ENCODE results near the gene TIMP3. TPM values are rescaled to one million over a fixed set of nuclear protein-coding genes. Genes with fewer than 3 reads are reported as not detected.
A peak's percentile ranks its signal among the peaks of the same experiment; 100 is the strongest.
"Not testable (repeated sequence)": the region's sequence is repeated elsewhere in the genome, so short reads cannot be mapped to it uniquely, and the experiment has no call there.

The TIMP3 gene
- polyA plus RNA-seq, 6 donors from 2014 or later, result 0.10 to 0.86 (median 0.35) TPM; not detected in 1

DNA sequence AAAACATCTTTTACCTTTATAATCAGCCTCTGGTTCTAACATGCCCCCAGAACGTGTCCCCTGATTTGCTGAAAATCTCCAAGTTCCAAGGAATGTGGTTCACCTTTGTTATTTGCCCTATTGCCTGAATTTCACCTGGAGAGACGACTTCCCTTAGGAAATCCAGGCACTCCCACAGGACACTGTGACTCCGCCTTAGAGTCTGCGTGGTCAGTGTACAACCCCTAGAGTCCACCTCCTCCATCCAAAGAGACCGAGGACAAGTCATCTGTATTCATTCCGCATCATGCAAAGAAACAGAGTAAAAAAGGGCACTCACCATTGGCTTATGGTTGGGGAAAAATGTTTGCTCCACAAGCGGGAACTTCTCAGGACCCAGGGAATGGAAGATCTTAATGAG lies 63.1 kb downstream of the TIMP3 start:
- Mint-ChIP-seq H3K4me3 (no peak overlapping the region), H3K27ac (no peak overlapping the region), H3K4me1 (no peaks in the 10 kb centered on the region), H3K36me3 (peaks cover 18 to 21% of the 10 kb centered on the region in 2 donors), H3K27me3 (peaks cover 0 to 3% (median 0%) of the 10 kb centered on the region in 3 donors), H3K9me3 (no peaks in the 10 kb centered on the region)
- no peak for DNase-seq
- ATAC-seq (ENCODE audit: low read depth in 2 of 2), result no peak

DNA sequence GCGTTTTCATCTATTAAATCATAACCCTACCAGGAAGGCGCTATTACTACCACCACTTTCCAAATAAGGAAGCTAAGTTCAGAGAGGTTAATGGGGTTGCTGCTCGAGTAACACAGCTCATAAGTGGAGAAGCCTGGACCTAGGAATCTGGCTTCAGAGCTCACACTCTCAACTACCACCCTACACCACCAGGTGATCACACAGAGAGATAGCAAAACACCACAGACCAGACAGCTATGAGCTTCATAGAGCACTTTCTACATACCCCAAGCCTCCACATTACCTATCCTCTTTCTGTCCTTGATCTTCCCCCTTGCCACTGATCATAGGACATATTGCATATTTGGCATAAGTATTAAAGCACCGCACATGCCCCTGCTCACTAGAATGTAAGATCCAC lies 65.4 kb downstream of the TIMP3 start:
- Mint-ChIP-seq H3K9me3 (peaks cover 0 to 4% (median 0%) of the 10 kb centered on the region in 7 donors), H3K36me3 (peaks cover 24 to 26% of the 10 kb centered on the region in 2 donors), H3K4me3 (no peak overlapping the region), H3K4me1 (no peaks in the 10 kb centered on the region), H3K27ac (no peak overlapping the region), H3K27me3 (peaks cover 0 to 5% (median 3%) of the 10 kb centered on the region in 3 donors)
- ATAC-seq (ENCODE audit: low read depth in 2 of 2) (no peak), DNase-seq (no peak)

DNA sequence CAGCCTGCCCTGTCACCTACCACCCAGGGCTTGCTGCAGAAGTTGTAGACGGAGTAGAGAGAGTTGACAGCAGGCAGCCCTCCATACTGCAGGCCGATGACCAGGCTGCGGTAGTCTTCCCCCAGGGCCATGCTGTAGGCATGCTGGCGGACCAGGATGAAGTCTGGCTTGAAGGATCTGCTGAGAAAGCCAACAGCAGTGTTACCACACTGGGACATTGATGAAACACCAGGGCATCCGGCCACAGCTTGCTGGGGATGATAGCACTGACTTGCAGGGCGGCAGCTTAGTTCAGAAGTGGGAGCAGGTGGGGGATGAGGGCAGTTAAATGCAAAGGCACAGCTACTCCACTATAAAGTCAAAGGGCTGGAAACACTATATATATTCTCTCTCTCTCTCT lies 67.4 kb downstream of the TIMP3 start:
- ATAC-seq (ENCODE audit: low read depth in 2 of 2) (no peak), DNase-seq (no peak)
- H3K36me3 Mint-ChIP-seq, result peaks cover 13 to 26% of the 10 kb centered on the region in 2 donors
- H3K27ac Mint-ChIP-seq, result no peak overlapping the region
- peaks cover 0 to 5% (median 0%) of the 10 kb centered on the region in 7 donors for H3K9me3 Mint-ChIP-seq
- H3K27me3 Mint-ChIP-seq, result peaks cover 0 to 8% (median 3%) of the 10 kb centered on the region in 3 donors
- H3K4me1 Mint-ChIP-seq, result no peaks in the 10 kb centered on the region
- no peak overlapping the region for H3K4me3 Mint-ChIP-seq

DNA sequence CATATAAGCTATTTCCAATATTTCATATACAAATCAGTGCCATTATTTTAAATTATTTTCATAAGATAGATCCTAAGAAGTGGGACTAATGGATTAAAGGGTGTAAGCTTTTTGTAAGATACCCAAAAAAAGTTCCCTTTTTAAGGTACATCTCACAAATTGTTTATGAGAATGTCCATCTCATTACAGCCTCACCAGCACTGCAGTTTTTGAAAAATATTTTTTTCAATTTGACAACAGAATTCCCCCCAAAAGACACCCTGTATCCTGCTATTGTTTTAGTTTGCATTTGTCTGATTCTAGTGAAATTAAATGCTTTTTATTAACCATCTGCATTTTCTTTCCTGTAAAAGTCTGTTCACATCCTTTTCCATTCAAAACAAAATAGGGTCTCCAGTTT lies 69.0 kb downstream of the TIMP3 start:
- H3K36me3 Mint-ChIP-seq, result peaks cover 5 to 24% of the 10 kb centered on the region in 2 donors
- no peak for DNase-seq
- H3K27ac Mint-ChIP-seq, result no peak overlapping the region
- no peak for ATAC-seq (ENCODE audit: low read depth in 2 of 2)
- no peaks in the 10 kb centered on the region for H3K4me1 Mint-ChIP-seq
- no peak overlapping the region for H3K4me3 Mint-ChIP-seq
- peaks cover 0 to 5% (median 0%) of the 10 kb centered on the region in 7 donors for H3K9me3 Mint-ChIP-seq
- H3K27me3 Mint-ChIP-seq, result peaks cover 0 to 8% (median 3%) of the 10 kb centered on the region in 3 donors

DNA sequence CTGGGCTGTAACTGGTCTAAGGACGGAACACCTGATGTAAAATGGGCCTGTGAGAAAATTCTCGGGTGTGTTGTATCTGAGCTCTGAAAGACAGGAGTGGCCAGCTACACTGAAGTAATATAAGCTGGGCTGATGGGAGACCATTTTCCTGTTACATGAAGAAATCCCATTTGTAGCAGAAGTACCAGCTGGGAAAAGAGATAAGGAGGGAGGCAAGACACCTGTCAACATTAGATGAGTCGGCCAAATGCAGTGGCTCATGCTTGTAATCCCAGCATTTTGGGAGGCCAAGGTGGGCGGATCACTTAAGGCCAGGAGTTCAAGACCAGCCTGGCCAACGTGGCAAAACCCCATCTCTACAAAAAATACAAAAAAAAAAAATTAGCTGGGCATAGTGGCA lies 72.1 kb downstream of the TIMP3 start:
- H3K27ac Mint-ChIP-seq, result peak overlapping the region in 1 of 6 donors; percentile 78
- DNase-seq; H3K36me3 Mint-ChIP-seq; H3K9me3 Mint-ChIP-seq; ATAC-seq (ENCODE audit: low read depth in 2 of 2); H3K4me3 Mint-ChIP-seq; H3K4me1 Mint-ChIP-seq: not testable (repeated sequence)
- H3K27me3 Mint-ChIP-seq, result peaks cover 0 to 16% (median 0%) of the 10 kb centered on the region in 3 donors

DNA sequence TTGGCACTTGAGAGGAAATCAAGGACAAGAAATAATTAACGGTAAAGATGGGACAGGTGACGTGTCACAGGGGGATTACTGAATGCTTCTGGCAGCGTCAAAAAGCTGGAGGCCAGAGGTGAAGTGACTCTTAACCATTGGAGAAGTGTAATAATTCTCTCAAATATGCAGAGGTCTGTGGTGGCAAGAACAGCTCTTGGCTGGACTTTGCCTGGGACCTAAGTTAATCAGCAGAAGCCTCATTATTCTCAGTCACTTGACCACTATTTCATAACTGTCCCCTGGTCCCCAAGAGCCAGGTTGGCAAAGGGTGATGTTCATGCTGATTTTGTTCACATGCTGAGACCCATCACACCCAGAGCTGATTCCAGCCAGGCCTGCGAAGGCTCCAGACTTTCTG lies 72.9 kb downstream of the TIMP3 start:
- H3K27ac Mint-ChIP-seq, result no peak overlapping the region
- no peak for ATAC-seq (ENCODE audit: low read depth in 2 of 2)
- H3K27me3 Mint-ChIP-seq, result peaks cover 0 to 17% (median 0%) of the 10 kb centered on the region in 3 donors
- no peak overlapping the region for H3K4me3 Mint-ChIP-seq
- peaks cover 5 to 8% of the 10 kb centered on the region in 2 donors for H3K36me3 Mint-ChIP-seq
- no peaks in the 10 kb centered on the region for H3K4me1 Mint-ChIP-seq
- peaks cover 0 to 5% (median 0%) of the 10 kb centered on the region in 7 donors for H3K9me3 Mint-ChIP-seq
- DNase-seq, result no peak

DNA sequence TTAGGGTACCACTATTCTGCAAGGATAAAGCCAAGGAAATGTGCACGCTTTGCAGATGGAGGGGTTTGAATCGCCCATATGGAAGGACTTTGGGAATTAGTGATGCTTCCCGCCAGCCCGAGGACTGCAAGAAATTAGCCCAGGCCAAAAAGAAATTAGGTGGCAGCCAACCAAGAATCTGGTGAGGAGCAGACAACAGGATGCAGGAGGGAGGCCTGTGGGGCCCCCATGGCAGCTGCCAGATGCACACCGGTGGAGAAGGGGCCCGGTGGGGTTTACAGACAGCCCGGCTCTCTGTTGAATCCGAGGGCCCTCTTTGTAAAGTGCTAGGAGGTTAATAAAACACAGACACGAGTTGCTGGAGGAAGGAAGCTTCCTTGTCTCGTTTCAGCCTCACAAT lies 73.5 kb downstream of the TIMP3 start:
- Mint-ChIP-seq H3K9me3 (peaks cover 0 to 5% (median 0%) of the 10 kb centered on the region in 7 donors), H3K4me1 (peaks cover 0 to 2% (median 0%) of the 10 kb centered on the region in 3 donors), H3K27ac (no peak overlapping the region), H3K27me3 (peaks cover 0 to 17% (median 0%) of the 10 kb centered on the region in 3 donors), H3K36me3 (peaks cover 5 to 8% of the 10 kb centered on the region in 2 donors), H3K4me3 (no peak overlapping the region)
- ATAC-seq (ENCODE audit: low read depth in 2 of 2), result no peak
- DNase-seq, result no peak

DNA sequence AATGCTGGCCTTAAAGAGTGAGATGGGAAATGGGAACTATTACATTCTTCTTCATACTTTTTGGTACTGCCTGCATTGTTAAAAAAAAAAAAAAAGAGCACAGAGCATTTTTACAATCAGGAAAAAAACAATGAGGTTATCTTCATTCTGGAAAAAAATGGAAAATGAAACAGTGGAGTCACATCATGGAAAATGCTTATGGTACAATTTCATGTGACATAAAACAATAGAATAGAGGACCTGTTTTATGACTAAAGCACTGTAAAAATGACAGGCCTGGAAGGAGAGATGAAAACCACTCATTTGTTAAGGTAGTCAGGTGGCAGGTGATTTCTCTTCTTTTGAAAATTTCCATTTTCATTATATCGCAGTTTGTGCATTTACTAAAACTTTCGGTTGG lies 75.0 kb downstream of the TIMP3 start:
- peaks cover 10 to 18% (median 12%) of the 10 kb centered on the region in 3 donors for H3K4me1 Mint-ChIP-seq
- peaks cover 0 to 5% (median 0%) of the 10 kb centered on the region in 7 donors for H3K9me3 Mint-ChIP-seq
- H3K36me3 Mint-ChIP-seq, result peaks cover 0 to 7% of the 10 kb centered on the region in 2 donors
- H3K27me3 Mint-ChIP-seq, result peaks cover 0 to 16% (median 0%) of the 10 kb centered on the region in 3 donors
- no peak overlapping the region for H3K4me3 Mint-ChIP-seq
- no peak overlapping the region for H3K27ac Mint-ChIP-seq
- ATAC-seq (ENCODE audit: low read depth in 2 of 2), result no peak
- DNase-seq, result no peak

DNA sequence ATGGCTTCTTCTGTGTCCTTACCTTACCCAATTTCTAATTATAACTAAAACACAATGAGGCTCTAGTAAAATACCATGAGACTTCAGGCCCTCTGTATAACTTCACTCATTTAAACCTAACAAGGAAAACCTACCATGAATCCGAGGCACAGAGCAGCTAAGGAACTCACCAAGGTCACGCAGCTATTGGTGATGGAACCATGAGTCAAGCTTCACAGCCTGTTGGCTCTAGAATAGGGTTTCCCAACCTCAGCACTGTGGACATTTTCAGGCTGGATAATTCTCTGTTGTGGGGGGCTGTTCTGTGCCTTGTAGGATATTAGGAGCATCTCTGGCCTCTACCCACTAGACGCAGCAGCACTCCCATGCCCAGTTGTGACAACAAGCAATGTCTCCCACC lies 75.7 kb downstream of the TIMP3 start:
- Mint-ChIP-seq H3K27me3 (peaks cover 0 to 9% (median 0%) of the 10 kb centered on the region in 3 donors), H3K27ac (peak overlapping the region in 1 of 6 donors; percentile 40), H3K4me1 (peaks cover 10 to 20% (median 18%) of the 10 kb centered on the region in 3 donors), H3K9me3 (no peaks in the 10 kb centered on the region), H3K4me3 (no peak overlapping the region), H3K36me3 (peaks cover 0 to under 1% of the 10 kb centered on the region in 2 donors)
- ATAC-seq (ENCODE audit: low read depth in 2 of 2) (no peak), DNase-seq (no peak)

DNA sequence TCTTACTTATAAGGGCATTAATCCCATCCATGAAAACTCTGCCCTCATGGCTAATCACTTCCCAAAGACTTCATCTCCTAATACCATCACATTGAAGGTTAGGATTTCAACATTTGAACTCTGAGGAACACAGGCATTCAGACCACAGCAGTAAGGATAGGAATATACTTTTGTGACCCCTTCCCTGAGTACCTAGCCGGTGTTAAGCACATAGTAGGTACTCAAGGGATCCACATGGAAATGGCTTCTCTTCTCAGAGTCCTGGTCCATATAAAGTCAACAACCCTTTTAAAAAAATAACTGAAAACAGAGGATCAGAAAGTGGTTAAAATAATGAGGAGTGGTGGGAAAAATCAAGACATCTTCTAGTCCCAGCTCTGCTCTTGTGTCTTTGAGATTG lies 78.0 kb downstream of the TIMP3 start:
- peaks cover 10 to 26% (median 20%) of the 10 kb centered on the region in 3 donors for H3K4me1 Mint-ChIP-seq
- no peak for DNase-seq
- no peak for ATAC-seq (ENCODE audit: low read depth in 2 of 2)
- H3K36me3 Mint-ChIP-seq, result no peaks in the 10 kb centered on the region
- peak overlapping the region in 2 of 8 donors; percentile 6 to 21 for H3K4me3 Mint-ChIP-seq
- no peaks in the 10 kb centered on the region for H3K9me3 Mint-ChIP-seq
- peak overlapping the region in 1 of 6 donors; percentile 41 for H3K27ac Mint-ChIP-seq
- H3K27me3 Mint-ChIP-seq, result peaks cover 0 to 8% (median 0%) of the 10 kb centered on the region in 3 donors

DNA sequence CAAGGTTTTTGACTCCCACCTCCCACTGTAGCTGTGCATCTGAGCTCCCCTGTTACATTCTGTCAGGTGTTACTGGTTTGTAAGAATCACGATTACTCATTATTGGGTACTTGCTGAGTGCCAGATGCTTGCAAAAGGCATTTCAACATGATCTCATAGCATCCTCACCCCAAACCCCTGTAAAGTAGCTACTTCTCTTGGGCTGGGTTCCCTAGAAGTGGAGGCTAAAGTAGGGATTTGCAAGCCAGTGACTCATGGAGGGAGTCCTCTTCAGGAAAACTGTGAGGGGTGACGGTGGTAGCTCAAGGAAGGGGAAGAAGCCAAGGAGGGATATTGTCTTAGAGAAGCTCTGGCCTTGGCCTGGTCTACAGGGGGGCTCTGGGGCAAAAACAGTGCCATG lies 78.6 kb downstream of the TIMP3 start:
- ATAC-seq (ENCODE audit: low read depth in 2 of 2) (no peak), DNase-seq (no peak)
- H3K27ac Mint-ChIP-seq, result peak overlapping the region in 4 of 6 donors; percentile 17 to 83 (median 61)
- peaks cover 10 to 26% (median 20%) of the 10 kb centered on the region in 3 donors for H3K4me1 Mint-ChIP-seq
- H3K27me3 Mint-ChIP-seq, result peaks cover 0 to 8% (median 0%) of the 10 kb centered on the region in 3 donors
- no peaks in the 10 kb centered on the region for H3K36me3 Mint-ChIP-seq
- H3K4me3 Mint-ChIP-seq, result peak overlapping the region in 3 of 8 donors; percentile 6 to 45 (median 15)
- no peaks in the 10 kb centered on the region for H3K9me3 Mint-ChIP-seq

DNA sequence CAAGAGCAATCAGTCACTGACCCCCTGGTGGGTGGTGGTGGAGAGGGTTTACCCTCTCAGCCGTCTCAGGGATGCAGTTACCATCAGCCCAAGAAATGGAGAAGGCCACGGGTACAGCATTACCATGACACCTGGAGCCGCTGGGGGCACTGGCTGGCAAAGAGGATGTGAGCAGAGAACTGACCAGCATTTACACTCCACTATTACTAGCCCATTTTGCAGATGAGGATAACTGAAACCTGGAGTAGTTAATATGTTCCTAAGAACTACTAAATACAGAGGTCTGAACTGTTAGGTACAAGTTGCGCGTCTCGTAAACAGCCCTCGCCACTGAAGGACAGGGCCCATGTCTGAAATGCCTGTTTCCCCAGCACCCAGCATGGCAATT lies 79.0 kb downstream of the TIMP3 start:
- H3K4me3 Mint-ChIP-seq, result peak overlapping the region in 2 of 8 donors; percentile 40 to 61

DNA sequence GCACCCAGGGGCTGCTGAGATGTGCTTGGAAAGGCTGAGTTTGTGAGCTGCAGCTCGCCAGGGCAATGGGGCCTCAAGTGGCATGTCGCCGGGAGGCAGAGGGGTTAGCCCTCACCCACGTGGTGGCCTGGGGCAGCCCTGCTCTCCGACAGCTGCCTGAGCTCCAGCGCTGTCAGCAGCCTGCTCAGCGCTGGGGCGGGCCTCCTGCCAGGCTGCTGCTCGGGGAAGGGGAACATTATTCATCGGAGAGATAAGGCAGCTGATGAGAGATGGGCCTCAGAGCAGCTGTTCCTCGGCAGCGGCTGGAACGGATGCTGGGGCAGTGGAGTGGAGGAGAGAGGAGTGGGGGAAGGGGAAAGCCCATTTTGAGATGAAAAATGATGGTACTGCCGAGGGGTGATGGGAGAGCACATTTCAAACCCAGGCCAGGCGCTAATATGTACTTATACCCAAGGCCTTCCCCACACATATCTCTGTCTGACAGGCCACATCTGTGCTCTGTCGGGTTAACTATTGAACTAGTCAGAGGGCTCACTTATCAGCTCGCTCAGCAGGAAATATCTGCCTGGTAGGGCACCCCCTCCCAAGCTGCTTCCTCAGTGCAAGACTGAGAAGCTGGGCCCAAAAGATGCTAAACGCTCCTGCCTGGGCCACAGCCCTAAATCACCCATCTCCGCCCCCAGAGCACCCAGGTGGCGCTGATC lies 79.5 kb downstream of the TIMP3 start:
- Mint-ChIP-seq H3K4me3 (peak overlapping the region; percentile 40 to 80 (median 72)), H3K27me3 (peaks cover 0 to 8% (median 0%) of the 10 kb centered on the region in 3 donors), H3K4me1 (peaks cover 10 to 26% (median 20%) of the 10 kb centered on the region in 3 donors), H3K36me3 (no peaks in the 10 kb centered on the region), H3K27ac (peak overlapping the region; percentile 75 to 98 (median 87)), H3K9me3 (no peaks in the 10 kb centered on the region)
- DNase-seq (peak; percentile 16), ATAC-seq (ENCODE audit: low read depth in 2 of 2) (peak; percentile 64 to 67)

More for the DNA sequence above, 79.0 kb downstream of the TIMP3 start:
- peaks cover 10 to 26% (median 20%) of the 10 kb centered on the region in 3 donors for H3K4me1 Mint-ChIP-seq
- peaks cover 0 to 8% (median 0%) of the 10 kb centered on the region in 3 donors for H3K27me3 Mint-ChIP-seq
- ATAC-seq (ENCODE audit: low read depth in 2 of 2), result no peak
- H3K9me3 Mint-ChIP-seq, result no peaks in the 10 kb centered on the region
- H3K36me3 Mint-ChIP-seq, result no peaks in the 10 kb centered on the region
- no peak for DNase-seq
- H3K27ac Mint-ChIP-seq, result peak overlapping the region in 3 of 6 donors; percentile 61 to 98 (median 83)

DNA sequence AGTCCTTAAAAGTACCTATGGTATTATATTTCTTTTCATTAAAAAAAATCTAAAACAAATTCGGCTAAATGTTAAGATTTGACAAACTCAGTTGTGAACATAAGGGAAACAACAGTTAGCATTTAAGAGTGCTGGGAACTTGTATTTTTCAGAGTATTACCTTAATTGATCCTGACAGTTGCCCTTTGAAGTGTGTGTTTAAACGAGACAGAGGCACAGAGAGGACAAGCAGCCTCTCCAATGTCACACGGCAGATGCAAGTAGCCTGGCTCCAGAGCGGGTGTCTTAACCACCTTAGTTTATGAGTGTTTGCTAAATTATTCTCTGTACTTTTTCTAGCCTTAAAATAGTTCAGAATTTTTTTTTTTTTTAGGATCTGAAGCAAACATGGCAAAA lies 80.9 kb downstream of the TIMP3 start:
- no peak for DNase-seq
- no peaks in the 10 kb centered on the region for H3K9me3 Mint-ChIP-seq
- H3K4me3 Mint-ChIP-seq, result peak overlapping the region in 7 of 8 donors; percentile 40 to 80 (median 72)
- no peak for ATAC-seq (ENCODE audit: low read depth in 2 of 2)
- peak overlapping the region; percentile 5 to 98 (median 87) for H3K27ac Mint-ChIP-seq
- H3K4me1 Mint-ChIP-seq, result peaks cover 10 to 26% (median 20%) of the 10 kb centered on the region in 3 donors
- peaks cover 0 to 8% (median 0%) of the 10 kb centered on the region in 3 donors for H3K27me3 Mint-ChIP-seq
- H3K36me3 Mint-ChIP-seq, result no peaks in the 10 kb centered on the region
